Measurements from ENCODE around the gene SYNGAP1. TPM values are rescaled to one million over a fixed set of nuclear protein-coding genes. Genes with fewer than 3 reads are reported as not detected.
"Not testable (repeated sequence)": the region's sequence is repeated elsewhere in the genome, so short reads cannot be mapped to it uniquely, and the experiment has no call there.

SYNGAP1 gene
- polyA plus RNA-seq (2013, experiment 1 of 2), result 18.5 TPM
- 19.0 TPM for polyA plus RNA-seq (2013, experiment 2 of 2)

DNA sequence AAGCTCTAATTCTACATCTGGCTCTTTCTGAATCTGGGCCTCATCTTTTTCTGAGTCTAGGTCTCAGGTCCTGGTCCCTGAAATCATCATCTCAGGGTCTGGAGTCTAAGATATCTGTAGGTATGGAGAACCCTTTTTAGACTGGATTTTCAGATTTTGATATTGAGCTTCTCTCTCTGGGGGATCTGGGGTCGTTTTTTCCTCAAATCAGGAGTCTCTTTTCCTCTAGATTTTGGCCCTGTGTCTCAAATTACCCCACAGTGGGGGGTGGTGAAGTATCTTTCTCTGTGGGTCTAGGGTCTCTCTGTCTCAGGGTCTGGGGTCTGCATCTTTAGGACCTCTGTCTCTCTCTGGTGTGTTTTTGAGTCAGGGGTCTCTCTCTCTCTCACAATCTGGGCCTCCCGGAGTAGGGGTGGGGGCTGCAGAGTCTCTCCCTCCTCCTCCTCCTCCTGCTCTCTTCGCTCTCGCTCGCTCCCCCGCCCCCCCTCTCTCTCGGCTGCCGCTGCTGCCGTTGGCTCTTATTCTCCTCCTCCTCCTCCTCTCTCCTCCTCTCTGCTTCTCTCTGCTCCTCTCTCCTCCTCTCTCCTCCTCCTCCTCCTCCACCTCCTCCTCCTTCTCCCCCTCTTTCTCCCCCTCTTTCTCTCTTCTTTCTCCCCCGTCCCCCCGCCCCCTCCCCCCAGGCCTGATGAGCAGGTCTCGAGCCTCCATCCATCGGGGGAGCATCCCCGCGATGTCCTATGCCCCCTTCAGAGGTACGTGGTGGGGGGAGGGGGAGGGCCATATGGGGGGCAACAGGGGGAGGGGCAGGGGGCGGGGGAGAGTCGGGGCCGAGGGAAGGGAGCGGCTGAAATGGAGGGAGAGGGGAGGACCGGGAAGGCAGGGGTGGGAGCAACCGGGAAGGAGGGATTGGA lies at the start of gene SYNGAP1:
SYNGAP1 (plus strand) TSS at position 486 of the 911 bp plus-strand sequence; CDS start at position 686, 200 bp downstream.
- peak within 1 kb of the TSS; percentile 76 for H3K4me2 ChIP-seq (ENCODE audit: low read length, poor library complexity, severe bottlenecking)
- H3K4me3 ChIP-seq (ENCODE audit: insufficient read depth in 1 of 2, low read depth in 1 of 2, low read length in 2 of 2), result peak within 1 kb of the TSS; percentile 40 to 99
- peak within 1 kb of the TSS; percentile 96 for H4K8ac ChIP-seq (ENCODE audit: low read length)
- 1% methylated on average over 19 of the region's 22 CpGs for WGBS
- peak within 1 kb of the TSS; percentile 55 for H2BK15ac ChIP-seq (ENCODE audit: low read depth, poor library complexity, severe bottlenecking)
- peak within 1 kb of the TSS; percentile 79 to 90 for H3K4ac ChIP-seq (ENCODE audit: low read depth in 1 of 2, low read length in 2 of 2)
- peaks cover 29% of the 10 kb centered on the region for H3K4me1 ChIP-seq (ENCODE audit: control insufficient read depth, insufficient read depth, low read depth, low read length)
- H2AK5ac ChIP-seq (ENCODE audit: low read length, severe bottlenecking), result peak within 1 kb of the TSS; percentile 82
- no peak within 1 kb of the TSS for H2AFZ ChIP-seq (ENCODE audit: low read depth, low read length)
- H2BK5ac ChIP-seq (ENCODE audit: low read depth, low read length, poor library complexity, severe bottlenecking), result no peak within 1 kb of the TSS
- H3K23ac ChIP-seq (ENCODE audit: low read length in 2 of 2), result no peak within 1 kb of the TSS
- H3K14ac ChIP-seq (ENCODE audit: low read length in 2 of 2), result peak within 1 kb of the TSS in 1 of 2 experiments; percentile 56
- no peaks in the 10 kb centered on the region for H3K9me3 ChIP-seq (ENCODE audit: control insufficient read depth, low read length)
- peak within 1 kb of the TSS; percentile 37 to 93 for H3K18ac ChIP-seq (ENCODE audit: low read depth in 1 of 2, low read length in 2 of 2)
- H2BK120ac ChIP-seq (ENCODE audit: low read depth, low read length), result peak within 1 kb of the TSS; percentile 93
- H2BK12ac ChIP-seq (ENCODE audit: low read length in 2 of 2), result peak within 1 kb of the TSS; percentile 73 to 94
- H4K91ac ChIP-seq (ENCODE audit: low read length), result peak within 1 kb of the TSS; percentile 96
- H3K27ac ChIP-seq (ENCODE audit: low read length, poor library complexity, severe bottlenecking), result peak within 1 kb of the TSS; percentile 25
- peaks cover 25 to 53% of the 10 kb centered on the region in 2 experiments for H3K36me3 ChIP-seq (ENCODE audit: control insufficient read depth in 1 of 2, insufficient read depth in 2 of 2, low read depth in 1 of 2, low read length in 2 of 2)
- H3K9ac ChIP-seq (ENCODE audit: low read length), result peak within 1 kb of the TSS; percentile 92
- no peaks in the 10 kb centered on the region for H3K27me3 ChIP-seq (ENCODE audit: control insufficient read depth in 1 of 2, insufficient read depth in 1 of 2, low read length in 2 of 2)
- H3K79me1 ChIP-seq (replicated peaks; ENCODE audit: low read length, poor library complexity, severe bottlenecking), result peaks cover 22% of the 10 kb centered on the region
- peak; percentile 72 for DNase-seq

DNA sequence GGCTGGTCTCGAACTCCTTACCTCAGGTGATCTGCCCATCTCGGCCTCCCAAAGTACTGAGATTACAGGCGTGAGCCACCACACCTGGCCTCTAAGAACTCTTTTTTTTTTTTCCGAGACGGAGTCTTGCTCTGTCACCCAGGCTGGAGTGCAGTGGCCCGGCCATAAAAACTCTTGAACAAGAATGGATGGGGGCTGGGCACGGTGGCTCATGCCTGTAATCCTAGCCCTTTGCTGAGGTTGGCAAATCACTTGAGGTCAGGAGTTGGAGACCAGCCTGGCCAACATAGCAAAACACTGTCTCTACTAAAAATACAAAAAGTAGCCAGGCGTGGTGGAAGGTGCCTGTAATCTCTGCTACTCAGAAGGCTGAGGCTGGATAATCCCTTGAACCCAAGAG lies 48.0 kb upstream of the SYNGAP1 start:
- not testable (repeated sequence) for H3K27me3 ChIP-seq (ENCODE audit: control insufficient read depth in 1 of 2, insufficient read depth in 1 of 2, low read length in 2 of 2); H4K91ac ChIP-seq (ENCODE audit: low read length); H2BK120ac ChIP-seq (ENCODE audit: low read depth, low read length); H3K4me3 ChIP-seq (ENCODE audit: insufficient read depth in 1 of 2, low read depth in 1 of 2, low read length in 2 of 2); H4K8ac ChIP-seq (ENCODE audit: low read length); H3K4me1 ChIP-seq (ENCODE audit: control insufficient read depth, insufficient read depth, low read depth, low read length); H3K14ac ChIP-seq (ENCODE audit: low read length in 2 of 2); H3K36me3 ChIP-seq (ENCODE audit: control insufficient read depth in 1 of 2, insufficient read depth in 2 of 2, low read depth in 1 of 2, low read length in 2 of 2); H3K4ac ChIP-seq (ENCODE audit: low read depth in 1 of 2, low read length in 2 of 2); H2AK5ac ChIP-seq (ENCODE audit: low read length, severe bottlenecking); H2BK12ac ChIP-seq (ENCODE audit: low read length in 2 of 2); H3K27ac ChIP-seq (ENCODE audit: low read length, poor library complexity, severe bottlenecking); H3K9me3 ChIP-seq (ENCODE audit: control insufficient read depth, low read length); H3K18ac ChIP-seq (ENCODE audit: low read depth in 1 of 2, low read length in 2 of 2); H2BK15ac ChIP-seq (ENCODE audit: low read depth, poor library complexity, severe bottlenecking); H2BK5ac ChIP-seq (ENCODE audit: low read depth, low read length, poor library complexity, severe bottlenecking); H3K23ac ChIP-seq (ENCODE audit: low read length in 2 of 2); H3K79me1 ChIP-seq (replicated peaks; ENCODE audit: low read length, poor library complexity, severe bottlenecking); H3K9ac ChIP-seq (ENCODE audit: low read length); H3K4me2 ChIP-seq (ENCODE audit: low read length, poor library complexity, severe bottlenecking); DNase-seq; H2AFZ ChIP-seq (ENCODE audit: low read depth, low read length)
- WGBS, result 93% methylated on average over 8 of the region's 8 CpGs

GRCh38 chr6:33372526-33373123 lies 47.2 kb upstream of the SYNGAP1 start:
- Histone ChIP-seq H4K91ac (ENCODE audit: low read length) (no peak overlapping the region), H2AK5ac (ENCODE audit: low read length, severe bottlenecking) (no peak overlapping the region), H2BK5ac (ENCODE audit: low read depth, low read length, poor library complexity, severe bottlenecking) (no peak overlapping the region), H3K36me3 (ENCODE audit: control insufficient read depth in 1 of 2, insufficient read depth in 2 of 2, low read depth in 1 of 2, low read length in 2 of 2) (no peaks in the 10 kb centered on the region), H2AFZ (ENCODE audit: low read depth, low read length) (no peak overlapping the region), H2BK12ac (ENCODE audit: low read length in 2 of 2) (no peak overlapping the region), H3K4ac (ENCODE audit: low read depth in 1 of 2, low read length in 2 of 2) (no peak overlapping the region), H2BK120ac (ENCODE audit: low read depth, low read length) (no peak overlapping the region), H3K4me3 (ENCODE audit: insufficient read depth in 1 of 2, low read depth in 1 of 2, low read length in 2 of 2) (no peak overlapping the region), H4K8ac (ENCODE audit: low read length) (no peak overlapping the region), H3K27me3 (ENCODE audit: control insufficient read depth in 1 of 2, insufficient read depth in 1 of 2, low read length in 2 of 2) (peaks cover 0 to 9% of the 10 kb centered on the region in 2 experiments), H3K23ac (ENCODE audit: low read length in 2 of 2) (no peak overlapping the region), H3K27ac (ENCODE audit: low read length, poor library complexity, severe bottlenecking) (no peak overlapping the region), H3K18ac (ENCODE audit: low read depth in 1 of 2, low read length in 2 of 2) (no peak overlapping the region), H3K9me3 (ENCODE audit: control insufficient read depth, low read length) (no peaks in the 10 kb centered on the region), H3K4me2 (ENCODE audit: low read length, poor library complexity, severe bottlenecking) (no peak overlapping the region), H2BK15ac (ENCODE audit: low read depth, poor library complexity, severe bottlenecking) (no peak overlapping the region), H3K79me1 (replicated peaks; ENCODE audit: low read length, poor library complexity, severe bottlenecking) (no peaks in the 10 kb centered on the region), H3K4me1 (ENCODE audit: control insufficient read depth, insufficient read depth, low read depth, low read length) (no peaks in the 10 kb centered on the region), H3K9ac (ENCODE audit: low read length) (no peak overlapping the region), H3K14ac (ENCODE audit: low read length in 2 of 2) (no peak overlapping the region)
- no peak for DNase-seq
- 63% methylated on average over 5 of the region's 5 CpGs for WGBS

All from mesenchymal stem cell (in vitro differentiated cells and primary cell).